ENCODE measurements around the gene SLC36A4.

SLC36A4 gene

DNA sequence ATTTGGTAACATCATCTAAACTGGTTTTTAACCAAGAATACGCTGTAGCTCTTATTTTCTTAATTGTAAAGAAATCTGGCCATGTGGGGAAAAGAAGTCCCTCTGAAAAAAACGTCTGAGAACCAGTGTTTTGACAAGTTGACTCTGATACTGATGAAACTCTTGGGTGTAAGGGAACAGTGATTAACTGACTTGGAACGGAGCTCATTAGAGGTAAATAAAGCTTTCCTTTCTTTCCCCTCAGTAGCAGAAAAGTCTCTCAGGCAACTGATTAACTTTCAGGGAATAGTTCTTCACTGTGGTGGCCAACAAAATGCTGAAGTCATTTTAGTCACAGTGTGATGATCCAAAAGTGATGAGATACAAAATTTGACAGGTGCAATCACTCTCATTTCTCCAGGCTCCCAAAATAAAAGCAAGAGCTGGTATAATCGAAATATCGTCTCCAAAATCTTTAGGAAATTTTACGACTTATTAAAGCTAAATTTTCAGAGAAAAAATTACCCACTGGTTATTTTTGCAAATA lies 52.3 kb downstream of the SLC36A4 start:
- no peaks in the 10 kb centered on the region for H3K9me3 ChIP-seq (ENCODE audit: insufficient read depth, low read length)
- no peaks in the 10 kb centered on the region for H3K79me2 ChIP-seq (ENCODE audit: insufficient read depth, low read length)
- H2AFZ ChIP-seq (ENCODE audit: low read depth, low read length, severe bottlenecking), result no peak overlapping the region
- H3K27me3 ChIP-seq (ENCODE audit: low read length), result no peaks in the 10 kb centered on the region
- no peak overlapping the region for H3K4me2 ChIP-seq (ENCODE audit: low read depth, low read length, poor library complexity, severe bottlenecking)
- H4K20me1 ChIP-seq (ENCODE audit: low read depth, low read length), result no peaks in the 10 kb centered on the region
- H3K36me3 ChIP-seq (ENCODE audit: low read length), result no peaks in the 10 kb centered on the region
- H3K4me3 ChIP-seq (ENCODE audit: insufficient read depth, low read length, poor library complexity, severe bottlenecking), result no peak overlapping the region
- no peak overlapping the region for H3K9ac ChIP-seq (ENCODE audit: low read length)
- no peaks in the 10 kb centered on the region for H3K9me2 ChIP-seq (replicated peaks; ENCODE audit: insufficient read depth, low read length)
- TF ChIP-seq EZH2phosphoT487 (conservative IDR thresholded peaks at IDR 0.05; ENCODE audit: low read length) (no peak), CTCF (IDR thresholded peaks at IDR 0.05; ENCODE audit: insufficient read depth, low read length, poor library complexity, severe bottlenecking) (no peak)
- H3F3A ChIP-seq (ENCODE audit: insufficient read depth), result no peaks in the 10 kb centered on the region
- no peak overlapping the region for H3K27ac ChIP-seq (ENCODE audit: low read depth, low read length)

- H3K4me2 ChIP-seq (ENCODE audit: low read depth, low read length, poor library complexity, severe bottlenecking), result no peak overlapping the region
- no peak overlapping the region for H3K9ac ChIP-seq (ENCODE audit: low read length)
- H3K27ac ChIP-seq (ENCODE audit: low read depth, low read length), result no peak overlapping the region
Measured at GRCh38 chr11:93143800-93144199, 54.0 kb downstream of the SLC36A4 start.

GRCh38 chr11:93143186-93143585 lies 54.6 kb downstream of the SLC36A4 start:
- H4K20me1 ChIP-seq (ENCODE audit: low read depth, low read length), result no peaks in the 10 kb centered on the region
- no peaks in the 10 kb centered on the region for H3K79me2 ChIP-seq (ENCODE audit: insufficient read depth, low read length)
- H2AFZ ChIP-seq (ENCODE audit: low read depth, low read length, severe bottlenecking), result no peak overlapping the region
- no peaks in the 10 kb centered on the region for H3K9me3 ChIP-seq (ENCODE audit: insufficient read depth, low read length)
- H3K27me3 ChIP-seq (ENCODE audit: low read length), result no peaks in the 10 kb centered on the region
- H3K4me2 ChIP-seq (ENCODE audit: low read depth, low read length, poor library complexity, severe bottlenecking), result no peak overlapping the region
- no peaks in the 10 kb centered on the region for H3K9me2 ChIP-seq (replicated peaks; ENCODE audit: insufficient read depth, low read length)
- no peak overlapping the region for H3K4me3 ChIP-seq (ENCODE audit: insufficient read depth, low read length, poor library complexity, severe bottlenecking)
- no peak overlapping the region for H3K9ac ChIP-seq (ENCODE audit: low read length)
- H3K27ac ChIP-seq (ENCODE audit: low read depth, low read length), result no peak overlapping the region
- TF ChIP-seq EZH2phosphoT487 (conservative IDR thresholded peaks at IDR 0.05; ENCODE audit: low read length) (no peak), CTCF (IDR thresholded peaks at IDR 0.05; ENCODE audit: insufficient read depth, low read length, poor library complexity, severe bottlenecking) (no peak)
- no peaks in the 10 kb centered on the region for H3K36me3 ChIP-seq (ENCODE audit: low read length)
- H3F3A ChIP-seq (ENCODE audit: insufficient read depth), result no peaks in the 10 kb centered on the region

More at GRCh38 chr11:93143800-93144199, 54.0 kb downstream of the SLC36A4 start:
- Histone ChIP-seq H4K20me1 (ENCODE audit: low read depth, low read length) (no peaks in the 10 kb centered on the region), H2AFZ (ENCODE audit: low read depth, low read length, severe bottlenecking) (no peak overlapping the region), H3K9me2 (replicated peaks; ENCODE audit: insufficient read depth, low read length) (no peaks in the 10 kb centered on the region), H3K36me3 (ENCODE audit: low read length) (no peaks in the 10 kb centered on the region), H3K4me3 (ENCODE audit: insufficient read depth, low read length, poor library complexity, severe bottlenecking) (no peak overlapping the region), H3K79me2 (ENCODE audit: insufficient read depth, low read length) (no peaks in the 10 kb centered on the region), H3K27me3 (ENCODE audit: low read length) (no peaks in the 10 kb centered on the region), H3K9me3 (ENCODE audit: insufficient read depth, low read length) (no peaks in the 10 kb centered on the region), H3F3A (ENCODE audit: insufficient read depth) (no peaks in the 10 kb centered on the region)
- TF ChIP-seq CTCF (IDR thresholded peaks at IDR 0.05; ENCODE audit: insufficient read depth, low read length, poor library complexity, severe bottlenecking) (no peak), EZH2phosphoT487 (conservative IDR thresholded peaks at IDR 0.05; ENCODE audit: low read length) (no peak)

Measured in SU-DHL-6 (cell line).